OCI-LY3 (cell line): ENCODE data around the gene TNFAIP8L1.

Experiments used
- H2AFZ ChIP-seq: fragments of 200-600, 300-600 bp; shearing (Covaris generic); 2 replicates; pipeline ENCODE4 v1.6.0; 2014; ENCODE audit warnings: antibody characterized with exemption, low read depth, low read length
- H3K27ac ChIP-seq: fragments of 200-600, 300-600 bp; sonication (generic); 2 replicates; pipeline ENCODE4 v1.5.1; 2014; ENCODE audit warnings: mild to moderate bottlenecking, low read length, moderate library complexity, mixed read lengths
- H3K27me3 ChIP-seq: fragments of 200-600, 300-600 bp; sonication (generic); 2 replicates; pipeline ENCODE4 v1.6.1; 2014; ENCODE audit warnings: low read depth, low read length, mixed read lengths
- H3K36me3 ChIP-seq: fragments of 200-600, 300-600 bp; sonication (generic); replicated peaks from 2 replicates; pipeline ENCODE3; 2014; ENCODE audit warnings: low read depth, low read length, mixed read lengths
- H3K4me1 ChIP-seq: fragments of 300-600, 200-600 bp; sonication (generic); 2 replicates; pipeline ENCODE4 v1.6.1; 2014; ENCODE audit warnings: low read length, mixed read lengths
- H3K4me2 ChIP-seq: fragments of 200-600, 300-600 bp; sonication (generic); 2 replicates; pipeline ENCODE4 v1.6.1; 2014; ENCODE audit warnings: low read length, mixed read lengths
- H3K4me3 ChIP-seq: fragments of 300-600, 200-600 bp; sonication (generic); 2 replicates; pipeline ENCODE4 v1.5.1; 2014; ENCODE audit warnings: antibody characterized with exemption, mild to moderate bottlenecking, low read length, moderate library complexity
- H3K79me2 ChIP-seq: fragments of 300-600, 200-600 bp; shearing (Covaris generic); 2 replicates; pipeline ENCODE4 v1.6.1; 2014; ENCODE audit warnings: mild to moderate bottlenecking, low read length, mixed read lengths
- H3K9ac ChIP-seq: fragments of 300-600, 200-600 bp; shearing (Covaris generic); 2 replicates; pipeline ENCODE4 v1.6.0; 2014; ENCODE audit warnings: mild to moderate bottlenecking, low read length, moderate library complexity
- H3K9me3 ChIP-seq: fragments of 200-600, 300-600 bp; shearing (Covaris generic); 2 replicates; pipeline ENCODE4 v1.6.1; 2014; ENCODE audit warnings: low read length, mixed read lengths; ENCODE audit not compliant: insufficient read depth
- H4K20me1 ChIP-seq: fragments of 200-600, 300-600 bp; sonication (generic); 2 replicates; pipeline ENCODE4 v1.6.1; 2016; ENCODE audit warnings: low read length, mixed read lengths; ENCODE audit not compliant: insufficient read depth
- EZH2phosphoT487 ChIP-seq: fragments of 200-600 bp; shearing (Covaris generic); IDR thresholded peaks from 2 replicates; pipeline ENCODE4 v1.6.1; 2018; ENCODE audit warnings: antibody characterized with exemption, mixed run types, low read depth
- TF ChIP-seq, protein P1 (sequence below): fragments of 200-600, 300-600 bp; sonication (generic); IDR thresholded peaks from 2 replicates; pipeline ENCODE4 v1.5.1; 2014; ENCODE audit warnings: antibody characterized with exemption, low read length, low read depth

TNFAIP8L1 gene

DNA sequence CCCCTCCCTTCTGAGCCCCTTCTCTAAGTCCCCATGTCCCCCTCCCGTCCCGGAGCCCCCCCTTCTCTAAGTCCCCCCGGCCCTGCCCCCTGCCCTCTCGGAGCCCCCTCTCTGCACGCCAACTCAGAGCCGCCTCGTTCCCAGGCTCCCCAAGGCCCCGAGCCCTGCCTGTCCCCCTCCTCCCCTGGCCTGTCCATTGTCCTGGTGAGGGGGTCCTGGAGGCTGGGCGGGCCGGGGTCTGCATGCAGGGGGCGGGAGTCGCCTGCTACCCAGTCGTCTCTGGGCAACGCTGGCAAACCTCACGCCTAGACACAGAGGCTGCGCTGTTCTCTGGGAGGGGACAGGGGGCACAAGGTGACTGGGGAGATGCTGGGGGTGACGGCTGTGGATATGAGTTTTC is 40.6 kb upstream of the TNFAIP8L1 start:
- no peak for TF ChIP-seq EZH2phosphoT487
- TF ChIP-seq, protein P1, sequence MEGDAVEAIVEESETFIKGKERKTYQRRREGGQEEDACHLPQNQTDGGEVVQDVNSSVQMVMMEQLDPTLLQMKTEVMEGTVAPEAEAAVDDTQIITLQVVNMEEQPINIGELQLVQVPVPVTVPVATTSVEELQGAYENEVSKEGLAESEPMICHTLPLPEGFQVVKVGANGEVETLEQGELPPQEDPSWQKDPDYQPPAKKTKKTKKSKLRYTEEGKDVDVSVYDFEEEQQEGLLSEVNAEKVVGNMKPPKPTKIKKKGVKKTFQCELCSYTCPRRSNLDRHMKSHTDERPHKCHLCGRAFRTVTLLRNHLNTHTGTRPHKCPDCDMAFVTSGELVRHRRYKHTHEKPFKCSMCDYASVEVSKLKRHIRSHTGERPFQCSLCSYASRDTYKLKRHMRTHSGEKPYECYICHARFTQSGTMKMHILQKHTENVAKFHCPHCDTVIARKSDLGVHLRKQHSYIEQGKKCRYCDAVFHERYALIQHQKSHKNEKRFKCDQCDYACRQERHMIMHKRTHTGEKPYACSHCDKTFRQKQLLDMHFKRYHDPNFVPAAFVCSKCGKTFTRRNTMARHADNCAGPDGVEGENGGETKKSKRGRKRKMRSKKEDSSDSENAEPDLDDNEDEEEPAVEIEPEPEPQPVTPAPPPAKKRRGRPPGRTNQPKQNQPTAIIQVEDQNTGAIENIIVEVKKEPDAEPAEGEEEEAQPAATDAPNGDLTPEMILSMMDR, result no peak

DNA sequence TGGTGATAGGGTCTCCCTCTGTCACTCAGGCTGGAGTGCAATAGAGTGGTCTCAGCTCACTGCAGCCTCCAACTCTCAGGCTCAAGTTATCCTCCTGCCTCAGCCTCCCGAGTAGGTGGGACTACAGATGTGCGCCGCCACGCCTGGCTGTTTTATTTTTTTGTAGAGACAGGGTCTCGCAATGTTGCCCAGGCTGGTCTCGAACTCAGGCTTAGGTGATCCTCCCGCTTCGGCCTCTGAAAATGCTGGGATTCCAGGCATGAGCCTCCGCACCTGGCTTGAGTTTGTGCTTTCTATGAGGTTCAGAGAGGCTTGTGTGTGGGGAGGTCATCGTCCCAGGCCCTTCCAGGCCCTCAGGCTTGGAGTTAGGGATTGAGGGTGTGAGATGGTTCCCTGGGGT is 39.2 kb upstream of the TNFAIP8L1 start:
- H2AFZ ChIP-seq, result no peak overlapping the region
- no peak overlapping the region for H3K27ac ChIP-seq
- TF ChIP-seq, protein P1, result no peak
- TF ChIP-seq EZH2phosphoT487, result no peak
- peaks cover 10% of the 10 kb centered on the region; the same call in 1 of the 2 replicates for H3K4me1 ChIP-seq
- H3K4me3 ChIP-seq, result no peak overlapping the region
- H3K9ac ChIP-seq, result no peak overlapping the region
- H3K79me2 ChIP-seq, result no peaks in the 10 kb centered on the region
- H3K36me3 ChIP-seq, result no peaks in the 10 kb centered on the region
- H3K4me2 ChIP-seq, result no peak overlapping the region
- no peaks in the 10 kb centered on the region for H4K20me1 ChIP-seq
- H3K9me3 ChIP-seq, result no peaks in the 10 kb centered on the region
- H3K27me3 ChIP-seq, result peaks cover 25% of the 10 kb centered on the region; the same call in 1 of the 2 replicates

More for the DNA sequence above, 40.6 kb upstream of the TNFAIP8L1 start:
- Histone ChIP-seq H2AFZ (0 out of 2 replicates have a peak overlapping the region, but pooled peaks have one; percentile 56), H3K27ac (no peak overlapping the region), H3K27me3 (peaks cover 25% of the 10 kb centered on the region; the same call in 1 of the 2 replicates), H3K36me3 (no peaks in the 10 kb centered on the region), H3K4me1 (peaks cover 10% of the 10 kb centered on the region; the same call in 1 of the 2 replicates), H3K4me2 (peak overlapping the region; percentile 92), H3K79me2 (no peaks in the 10 kb centered on the region), H4K20me1 (no peaks in the 10 kb centered on the region), H3K4me3 (peak overlapping the region; percentile 74), H3K9ac (peak overlapping the region; percentile 50), H3K9me3 (no peaks in the 10 kb centered on the region)

DNA sequence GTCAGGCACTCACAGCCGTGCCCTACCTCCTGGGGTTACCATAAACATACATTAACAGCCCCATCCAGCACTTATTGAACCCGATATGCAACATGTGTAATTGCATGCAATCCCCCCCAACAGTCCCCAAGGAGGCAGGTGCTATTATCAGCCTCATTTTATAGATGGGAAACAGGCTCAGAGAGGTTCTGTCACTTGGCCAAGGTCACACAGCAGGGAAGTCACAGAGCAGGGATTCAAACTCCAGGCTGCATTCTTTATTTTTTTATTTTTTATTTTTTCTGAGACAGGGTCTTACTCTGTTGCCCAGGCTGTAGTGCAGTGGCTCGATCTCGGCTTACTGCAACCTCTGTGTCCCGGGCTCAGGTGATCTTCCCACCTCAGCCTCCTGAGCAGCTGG is 38.4 kb upstream of the TNFAIP8L1 start:
- no peak overlapping the region for H3K4me3 ChIP-seq
- H3K4me1 ChIP-seq, result peaks cover 10% of the 10 kb centered on the region; the same call in 1 of the 2 replicates
- no peaks in the 10 kb centered on the region for H3K9me3 ChIP-seq
- TF ChIP-seq, protein P1, result no peak
- TF ChIP-seq EZH2phosphoT487, result no peak
- no peak overlapping the region for H3K9ac ChIP-seq
- no peak overlapping the region for H3K27ac ChIP-seq
- H3K4me2 ChIP-seq, result no peak overlapping the region
- H3K36me3 ChIP-seq, result no peaks in the 10 kb centered on the region
- no peaks in the 10 kb centered on the region for H3K79me2 ChIP-seq
- H2AFZ ChIP-seq, result no peak overlapping the region
- no peaks in the 10 kb centered on the region for H4K20me1 ChIP-seq
- peaks cover 25% of the 10 kb centered on the region; the same call in 1 of the 2 replicates for H3K27me3 ChIP-seq

DNA sequence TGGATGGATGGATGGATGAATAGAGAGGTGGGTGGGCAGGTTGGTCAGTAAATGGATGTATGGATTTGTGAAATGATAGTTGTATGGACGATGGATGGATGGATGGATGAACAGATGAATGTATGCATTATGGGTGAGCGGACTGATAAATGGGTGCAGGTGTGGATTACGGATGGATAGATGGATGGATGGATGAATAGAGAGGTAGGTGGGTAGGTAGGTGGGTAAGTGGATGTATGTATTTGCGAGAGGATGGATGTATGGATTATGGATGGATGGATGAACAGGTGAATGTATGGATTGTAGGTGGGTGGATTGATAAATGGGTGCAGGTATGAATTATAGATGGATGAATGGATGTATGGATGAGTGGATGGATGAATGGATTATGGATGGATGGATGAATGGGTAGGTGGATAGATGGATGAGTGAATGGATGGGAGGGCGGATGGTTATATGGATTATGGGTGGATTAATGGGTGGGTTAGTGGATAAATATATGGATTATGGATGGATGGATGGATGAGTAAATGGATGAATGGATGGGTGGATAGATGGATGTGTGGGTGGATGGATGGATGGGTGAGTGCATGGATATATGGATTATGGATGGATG is 37.0 kb upstream of the TNFAIP8L1 start:
- Histone ChIP-seq H3K9me3 (no peaks in the 10 kb centered on the region), H4K20me1 (no peaks in the 10 kb centered on the region), H3K9ac (no peak overlapping the region), H3K4me1 (peaks cover 9% of the 10 kb centered on the region; the same call in 1 of the 2 replicates), H3K27ac (no peak overlapping the region), H2AFZ (no peak overlapping the region), H3K4me3 (no peak overlapping the region), H3K79me2 (no peaks in the 10 kb centered on the region), H3K36me3 (no peaks in the 10 kb centered on the region), H3K4me2 (no peak overlapping the region), H3K27me3 (peaks cover 25% of the 10 kb centered on the region; the same call in 1 of the 2 replicates)
- TF ChIP-seq, protein P1, result no peak
